Measurements from ENCODE around the gene PTPRE. TPM values are rescaled to one million over a fixed set of nuclear protein-coding genes. Genes with fewer than 3 reads are reported as not detected.

The PTPRE gene
- polyA plus RNA-seq, 1 of the 3 experiments (the other 2 are of a cell fraction), result 11.8 TPM

DNA sequence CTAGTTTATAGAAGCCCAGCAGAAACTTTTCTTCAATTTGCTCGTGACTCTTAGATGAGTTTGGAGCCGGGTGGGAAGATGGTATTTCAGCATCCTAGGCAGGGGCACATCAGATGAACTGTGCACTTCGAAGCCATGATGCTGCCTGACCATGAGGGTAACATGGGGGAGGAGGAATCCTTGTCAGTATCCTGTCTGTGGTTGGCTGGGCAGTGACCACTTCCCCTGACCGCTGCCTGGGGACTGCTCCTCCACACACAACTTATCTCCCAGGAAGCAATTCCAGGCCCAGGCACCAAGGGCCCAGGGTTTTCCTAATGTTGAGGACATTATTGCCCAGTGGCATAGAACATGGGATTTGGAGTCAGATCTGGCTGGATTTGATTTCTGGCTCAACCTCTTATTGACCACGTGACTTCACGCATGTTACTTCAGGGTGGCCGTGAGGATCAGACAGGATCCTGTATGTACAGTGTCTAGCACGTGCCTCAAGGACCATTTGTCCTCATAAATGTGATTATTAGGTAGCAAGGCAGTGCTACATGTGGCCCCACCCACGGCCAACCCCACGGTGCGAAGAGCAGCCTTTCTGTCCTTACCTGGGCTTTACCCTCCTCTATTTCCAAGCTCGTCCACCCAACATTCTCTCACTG lies 65.2 kb downstream of the PTPRE start:
- H3K9me3 ChIP-seq, result no peaks in the 10 kb centered on the region
- TF ChIP-seq EP300 (IDR thresholded peaks at IDR 0.05; ENCODE audit: borderline replicate concordance in 1 of 2, low read depth in 1 of 2, low read length in 1 of 2) (no peak), TAF1 (IDR thresholded peaks at IDR 0.05; ENCODE audit: borderline replicate concordance, low read depth, low read length) (no peak), ELF1 (IDR thresholded peaks at IDR 0.05) (no peak), NFIC (IDR thresholded peaks at IDR 0.05; ENCODE audit: borderline replicate concordance) (no peak), GATA2 (CRISPR knock-in tag; IDR thresholded peaks at IDR 0.05) (no peak)
- TF ChIP-seq, protein P1, sequence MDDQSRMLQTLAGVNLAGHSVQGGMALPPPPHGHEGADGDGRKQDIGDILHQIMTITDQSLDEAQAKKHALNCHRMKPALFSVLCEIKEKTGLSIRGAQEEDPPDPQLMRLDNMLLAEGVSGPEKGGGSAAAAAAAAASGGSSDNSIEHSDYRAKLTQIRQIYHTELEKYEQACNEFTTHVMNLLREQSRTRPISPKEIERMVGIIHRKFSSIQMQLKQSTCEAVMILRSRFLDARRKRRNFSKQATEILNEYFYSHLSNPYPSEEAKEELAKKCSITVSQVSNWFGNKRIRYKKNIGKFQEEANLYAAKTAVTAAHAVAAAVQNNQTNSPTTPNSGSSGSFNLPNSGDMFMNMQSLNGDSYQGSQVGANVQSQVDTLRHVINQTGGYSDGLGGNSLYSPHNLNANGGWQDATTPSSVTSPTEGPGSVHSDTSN (IDR thresholded peaks at IDR 0.05), result no peak
- 89% methylated on average over 12 of the region's 12 CpGs for WGBS (ENCODE audit: low lambda C conversion rate)
- H3K36me3 ChIP-seq (replicated peaks in 1 of 2; ENCODE audit: control insufficient read depth in 1 of 2, insufficient read depth in 2 of 2, low read length in 1 of 2), result no peaks in the 10 kb centered on the region
- H3K27ac ChIP-seq (ENCODE audit: low read depth in 2 of 2, low read length in 1 of 2), result no peak overlapping the region
- no peaks in the 10 kb centered on the region for H4K20me1 ChIP-seq (ENCODE audit: insufficient read depth)
- no peaks in the 10 kb centered on the region for H3K79me2 ChIP-seq (ENCODE audit: insufficient read depth)
- H3K27me3 ChIP-seq (ENCODE audit: insufficient read depth), result no peaks in the 10 kb centered on the region
- CTCF ChIA-PET, result interaction anchor here (1.2 to 12.4 kb wide), 5 partner anchors 37 to 118 kb away, joined by 3 to 124 read pairs (median 5); partner anchors contain the start of gene PTPRE
- POLR2A ChIA-PET, result no interaction called here
- H3K4me3 ChIP-seq (ENCODE audit: low read depth in 2 of 2, low read length in 1 of 2), result no peak overlapping the region
- H3K9ac ChIP-seq, result no peak overlapping the region
- DNase-seq, result no peak
- no peak overlapping the region for H2AFZ ChIP-seq (ENCODE audit: low read depth)
- no peaks in the 10 kb centered on the region for H3K9me2 ChIP-seq
- H3F3A ChIP-seq (replicated peaks; ENCODE audit: insufficient read depth), result peaks cover 3% of the 10 kb centered on the region
- H3K4me1 ChIP-seq (ENCODE audit: control insufficient read depth in 1 of 2, insufficient read depth in 2 of 2, low read depth in 1 of 2, low read length in 1 of 2), result peaks cover 12 to 21% of the 10 kb centered on the region in 2 experiments; a peak in 3 of 4 replicates
- no peak overlapping the region for H3K4me2 ChIP-seq

DNA sequence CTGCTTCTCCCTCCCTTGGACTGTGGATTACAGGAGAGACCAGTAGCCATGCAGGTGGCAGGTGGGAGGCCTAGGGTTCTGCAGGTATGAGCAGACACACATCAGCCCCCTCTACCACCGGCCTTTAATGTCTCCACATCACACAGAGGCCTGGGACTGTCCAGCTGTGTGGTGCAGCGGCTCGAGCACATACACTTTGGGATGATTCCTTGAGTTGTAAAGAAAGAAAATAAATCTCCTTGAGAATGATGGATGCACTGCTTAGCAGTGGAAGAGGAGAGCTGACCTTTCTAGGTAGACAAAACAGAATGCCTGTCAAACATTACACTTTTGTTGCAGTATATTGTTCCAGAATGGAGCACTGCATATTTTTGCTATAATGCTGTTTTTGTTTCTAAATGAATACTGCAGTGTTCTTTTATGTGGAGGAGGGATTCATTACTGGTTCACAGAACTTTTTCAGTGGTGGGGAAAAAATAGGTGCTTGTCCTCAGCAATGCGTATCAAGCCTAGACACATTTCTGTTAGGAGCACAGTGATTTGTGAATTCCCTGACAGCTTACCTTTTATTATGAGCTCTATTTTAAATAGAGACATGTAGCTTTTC lies 66.0 kb downstream of the PTPRE start:
- H3K4me3 ChIP-seq (ENCODE audit: low read depth in 2 of 2, low read length in 1 of 2), result no peak overlapping the region
- H3K9me2 ChIP-seq, result no peaks in the 10 kb centered on the region
- no peaks in the 10 kb centered on the region for H3K79me2 ChIP-seq (ENCODE audit: insufficient read depth)
- H3K27me3 ChIP-seq (ENCODE audit: insufficient read depth), result no peaks in the 10 kb centered on the region
- no peaks in the 10 kb centered on the region for H3K9me3 ChIP-seq
- CTCF ChIA-PET, result interaction anchor here (0.7 to 12.4 kb wide), 9 partner anchors 13 to 108 kb away, joined by 3 to 124 read pairs (median 3); partner anchors contain the start of gene PTPRE
- POLR2A ChIA-PET, result no interaction called here
- no peak for DNase-seq
- WGBS (ENCODE audit: low lambda C conversion rate), result 90% methylated on average over 4 of the region's 4 CpGs
- no peaks in the 10 kb centered on the region for H4K20me1 ChIP-seq (ENCODE audit: insufficient read depth)
- no peak overlapping the region for H3K9ac ChIP-seq
- H2AFZ ChIP-seq (ENCODE audit: low read depth), result no peak overlapping the region
- no peak overlapping the region for H3K27ac ChIP-seq (ENCODE audit: low read depth in 2 of 2, low read length in 1 of 2)
- H3F3A ChIP-seq (replicated peaks; ENCODE audit: insufficient read depth), result peaks cover 11% of the 10 kb centered on the region
- no peaks in the 10 kb centered on the region for H3K36me3 ChIP-seq (replicated peaks in 1 of 2; ENCODE audit: control insufficient read depth in 1 of 2, insufficient read depth in 2 of 2, low read length in 1 of 2)
- no peak overlapping the region for H3K4me2 ChIP-seq
- peaks cover 18 to 28% of the 10 kb centered on the region in 2 experiments; a peak in 3 of 4 replicates for H3K4me1 ChIP-seq (ENCODE audit: control insufficient read depth in 1 of 2, insufficient read depth in 2 of 2, low read depth in 1 of 2, low read length in 1 of 2)
- TF ChIP-seq, protein P2, sequence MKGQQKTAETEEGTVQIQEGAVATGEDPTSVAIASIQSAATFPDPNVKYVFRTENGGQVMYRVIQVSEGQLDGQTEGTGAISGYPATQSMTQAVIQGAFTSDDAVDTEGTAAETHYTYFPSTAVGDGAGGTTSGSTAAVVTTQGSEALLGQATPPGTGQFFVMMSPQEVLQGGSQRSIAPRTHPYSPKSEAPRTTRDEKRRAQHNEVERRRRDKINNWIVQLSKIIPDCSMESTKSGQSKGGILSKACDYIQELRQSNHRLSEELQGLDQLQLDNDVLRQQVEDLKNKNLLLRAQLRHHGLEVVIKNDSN (IDR thresholded peaks at IDR 0.05; ENCODE audit: borderline replicate concordance, low read depth), result no peak
- no peak for TF ChIP-seq SIN3A (IDR thresholded peaks at IDR 0.05; ENCODE audit: borderline replicate concordance, low read depth, low read length)
- TF ChIP-seq, protein P3, sequence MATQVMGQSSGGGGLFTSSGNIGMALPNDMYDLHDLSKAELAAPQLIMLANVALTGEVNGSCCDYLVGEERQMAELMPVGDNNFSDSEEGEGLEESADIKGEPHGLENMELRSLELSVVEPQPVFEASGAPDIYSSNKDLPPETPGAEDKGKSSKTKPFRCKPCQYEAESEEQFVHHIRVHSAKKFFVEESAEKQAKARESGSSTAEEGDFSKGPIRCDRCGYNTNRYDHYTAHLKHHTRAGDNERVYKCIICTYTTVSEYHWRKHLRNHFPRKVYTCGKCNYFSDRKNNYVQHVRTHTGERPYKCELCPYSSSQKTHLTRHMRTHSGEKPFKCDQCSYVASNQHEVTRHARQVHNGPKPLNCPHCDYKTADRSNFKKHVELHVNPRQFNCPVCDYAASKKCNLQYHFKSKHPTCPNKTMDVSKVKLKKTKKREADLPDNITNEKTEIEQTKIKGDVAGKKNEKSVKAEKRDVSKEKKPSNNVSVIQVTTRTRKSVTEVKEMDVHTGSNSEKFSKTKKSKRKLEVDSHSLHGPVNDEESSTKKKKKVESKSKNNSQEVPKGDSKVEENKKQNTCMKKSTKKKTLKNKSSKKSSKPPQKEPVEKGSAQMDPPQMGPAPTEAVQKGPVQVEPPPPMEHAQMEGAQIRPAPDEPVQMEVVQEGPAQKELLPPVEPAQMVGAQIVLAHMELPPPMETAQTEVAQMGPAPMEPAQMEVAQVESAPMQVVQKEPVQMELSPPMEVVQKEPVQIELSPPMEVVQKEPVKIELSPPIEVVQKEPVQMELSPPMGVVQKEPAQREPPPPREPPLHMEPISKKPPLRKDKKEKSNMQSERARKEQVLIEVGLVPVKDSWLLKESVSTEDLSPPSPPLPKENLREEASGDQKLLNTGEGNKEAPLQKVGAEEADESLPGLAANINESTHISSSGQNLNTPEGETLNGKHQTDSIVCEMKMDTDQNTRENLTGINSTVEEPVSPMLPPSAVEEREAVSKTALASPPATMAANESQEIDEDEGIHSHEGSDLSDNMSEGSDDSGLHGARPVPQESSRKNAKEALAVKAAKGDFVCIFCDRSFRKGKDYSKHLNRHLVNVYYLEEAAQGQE (IDR thresholded peaks at IDR 0.05; ENCODE audit: low read depth, low read length), result no peak
- TF ChIP-seq MXI1 (IDR thresholded peaks at IDR 0.05; ENCODE audit: low read depth, low read length), result no peak
- no peak for TF ChIP-seq CHD2 (IDR thresholded peaks at IDR 0.05; ENCODE audit: low read length, partially characterized antibody)
- TF ChIP-seq, protein P4, sequence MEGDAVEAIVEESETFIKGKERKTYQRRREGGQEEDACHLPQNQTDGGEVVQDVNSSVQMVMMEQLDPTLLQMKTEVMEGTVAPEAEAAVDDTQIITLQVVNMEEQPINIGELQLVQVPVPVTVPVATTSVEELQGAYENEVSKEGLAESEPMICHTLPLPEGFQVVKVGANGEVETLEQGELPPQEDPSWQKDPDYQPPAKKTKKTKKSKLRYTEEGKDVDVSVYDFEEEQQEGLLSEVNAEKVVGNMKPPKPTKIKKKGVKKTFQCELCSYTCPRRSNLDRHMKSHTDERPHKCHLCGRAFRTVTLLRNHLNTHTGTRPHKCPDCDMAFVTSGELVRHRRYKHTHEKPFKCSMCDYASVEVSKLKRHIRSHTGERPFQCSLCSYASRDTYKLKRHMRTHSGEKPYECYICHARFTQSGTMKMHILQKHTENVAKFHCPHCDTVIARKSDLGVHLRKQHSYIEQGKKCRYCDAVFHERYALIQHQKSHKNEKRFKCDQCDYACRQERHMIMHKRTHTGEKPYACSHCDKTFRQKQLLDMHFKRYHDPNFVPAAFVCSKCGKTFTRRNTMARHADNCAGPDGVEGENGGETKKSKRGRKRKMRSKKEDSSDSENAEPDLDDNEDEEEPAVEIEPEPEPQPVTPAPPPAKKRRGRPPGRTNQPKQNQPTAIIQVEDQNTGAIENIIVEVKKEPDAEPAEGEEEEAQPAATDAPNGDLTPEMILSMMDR (IDR thresholded peaks at IDR 0.05), result no peak
- TF ChIP-seq RAD21 (IDR thresholded peaks at IDR 0.05; ENCODE audit: low read length), result no peak
- TF ChIP-seq RXRA (IDR thresholded peaks at IDR 0.05; ENCODE audit: borderline replicate concordance, low read depth), result no peak
- TF ChIP-seq, protein P1 (IDR thresholded peaks at IDR 0.05), result no peak
- TF ChIP-seq TEAD4 (IDR thresholded peaks at IDR 0.05; ENCODE audit: borderline replicate concordance, insufficient read depth), result no peak
- TF ChIP-seq TAF1 (IDR thresholded peaks at IDR 0.05; ENCODE audit: borderline replicate concordance, low read depth, low read length), result no peak
- no peak for TF ChIP-seq JUND (IDR thresholded peaks at IDR 0.05)
